DND-41 (cell line): ENCODE results near the gene NIM1K.

Experiments
- ATAC-seq: fragments of 200-7000 bp; cut with Tn5 transposase; 3 replicates; pipeline ENCODE4 v1.9.1; 2021; ENCODE audit warnings: low read depth; ENCODE audit not compliant: insufficient read depth
- DNase-seq: peaks from one replicate; pipeline ENCODE4 v3.0.0-alpha.2; 2020
- H2AFZ ChIP-seq: 2 replicates; pipeline ENCODE4 v1.6.0; 2012; ENCODE audit warnings: low read depth, low read length
- H3K27ac ChIP-seq: 2 replicates; pipeline ENCODE4 v1.5.1; 2012; ENCODE audit warnings: low read length, inconsistent platforms
- H3K27me3 ChIP-seq: fragments of 200-600 bp; sonication (generic); 2 replicates; pipeline ENCODE4 v1.6.0; 2012; ENCODE audit warnings: low read length, mild to moderate bottlenecking, inconsistent platforms; ENCODE audit not compliant: insufficient read depth, poor library complexity
- H3K36me3 ChIP-seq: 2 replicates; pipeline ENCODE4 v1.5.1; 2012; ENCODE audit warnings: low read length, inconsistent platforms; ENCODE audit not compliant: insufficient read depth
- H3K4me1 ChIP-seq: 2 replicates; pipeline ENCODE4 v1.5.1; 2012; ENCODE audit warnings: mild to moderate bottlenecking, low read length; ENCODE audit not compliant: insufficient read depth
- H3K4me2 ChIP-seq: 2 replicates; pipeline ENCODE4 v1.6.0; 2012; ENCODE audit warnings: mild to moderate bottlenecking, moderate library complexity, low read length, inconsistent platforms; ENCODE audit not compliant: insufficient read depth
- H3K4me3 ChIP-seq, 2 experiments: fragments of 200-600 bp in 1 of 2; shearing (Covaris generic) in 1 of 2; 2 replicates each; pipeline ENCODE4 v1.5.1; 2012 to 2016; ENCODE audit warnings: inconsistent platforms in 2 of 2, low read length in 2 of 2, mild to moderate bottlenecking in 2 of 2, low read depth in 1 of 2, moderate library complexity in 1 of 2
- H3K79me2 ChIP-seq: 2 replicates; pipeline ENCODE4 v1.6.0; 2012; ENCODE audit warnings: low read length, inconsistent platforms; ENCODE audit not compliant: insufficient read depth
- H3K9ac ChIP-seq: 2 replicates; pipeline ENCODE4 v1.6.0; 2012; ENCODE audit warnings: low read depth, mild to moderate bottlenecking, inconsistent platforms, low read length, moderate library complexity
- H3K9me3 ChIP-seq: 2 replicates; pipeline ENCODE4 v1.5.1; 2012; ENCODE audit warnings: low read length, moderate library complexity, mild to moderate bottlenecking, inconsistent platforms; ENCODE audit not compliant: insufficient read depth, severe bottlenecking
- H4K20me1 ChIP-seq: 2 replicates; pipeline ENCODE4 v1.6.0; 2012; ENCODE audit warnings: low read length; ENCODE audit not compliant: insufficient read depth
- CTCF ChIP-seq: IDR thresholded peaks from 2 replicates; pipeline ENCODE4 v1.5.1; 2012; ENCODE audit warnings: borderline replicate concordance, low read length, moderate library complexity, mild to moderate bottlenecking; ENCODE audit not compliant: poor library complexity, severe bottlenecking; ENCODE audit errors: extremely low read depth
- EZH2 ChIP-seq: IDR thresholded peaks from 3 replicates; pipeline ENCODE4 v1.6.1; 2012; ENCODE audit warnings: borderline replicate concordance, low read depth, mild to moderate bottlenecking, moderate library complexity, low read length, inconsistent platforms; ENCODE audit not compliant: severe bottlenecking

NIM1K gene

GRCh38 chr5:43152946-43153345 lies 39.1 kb upstream of the NIM1K start:
- H3K9me3 ChIP-seq: no peaks in the 10 kb centered on the region
- H3K9ac ChIP-seq: no peak overlapping the region
- TF ChIP-seq EZH2 (no peak), CTCF (no peak)
- DNase-seq: no peak
- no peak overlapping the region for H3K4me3 ChIP-seq
- H2AFZ ChIP-seq: no peak overlapping the region
- H3K4me1 ChIP-seq: no peaks in the 10 kb centered on the region
- H4K20me1 ChIP-seq: peaks cover 48% of the 10 kb centered on the region; the same call in 1 of the 2 replicates
- no peak overlapping the region for H3K4me2 ChIP-seq
- H3K27me3 ChIP-seq: no peaks in the 10 kb centered on the region
- H3K36me3 ChIP-seq: peaks cover 86% of the 10 kb centered on the region
- ATAC-seq: no peak
- no peak overlapping the region for H3K27ac ChIP-seq
- H3K79me2 ChIP-seq: peaks cover 97% of the 10 kb centered on the region

GRCh38 chr5:43154469-43154868 lies 37.6 kb upstream of the NIM1K start:
- H3K9me3 ChIP-seq: no peaks in the 10 kb centered on the region
- H3K36me3 ChIP-seq: peaks cover 88% of the 10 kb centered on the region
- H3K4me2 ChIP-seq: no peak overlapping the region
- no peak overlapping the region for H3K4me3 ChIP-seq
- no peaks in the 10 kb centered on the region for H3K4me1 ChIP-seq
- TF ChIP-seq EZH2: no peak
- TF ChIP-seq CTCF: no peak
- no peak for ATAC-seq
- no peak overlapping the region for H2AFZ ChIP-seq
- H3K27ac ChIP-seq: no peak overlapping the region
- no peaks in the 10 kb centered on the region for H3K27me3 ChIP-seq
- no peak overlapping the region for H3K9ac ChIP-seq
- peaks cover 92% of the 10 kb centered on the region for H3K79me2 ChIP-seq
- peaks cover 41% of the 10 kb centered on the region; the same call in 1 of the 2 replicates for H4K20me1 ChIP-seq
- no peak for DNase-seq

GRCh38 chr5:43155394-43156096 lies 36.5 kb upstream of the NIM1K start:
- DNase-seq: no peak
- Histone ChIP-seq H3K4me3 (no peak overlapping the region), H3K79me2 (peaks cover 81% of the 10 kb centered on the region), H3K9ac (no peak overlapping the region), H2AFZ (no peak overlapping the region), H4K20me1 (peaks cover 34% of the 10 kb centered on the region; the same call in 1 of the 2 replicates), H3K27ac (no peak overlapping the region), H3K27me3 (no peaks in the 10 kb centered on the region), H3K36me3 (peaks cover 82% of the 10 kb centered on the region), H3K4me1 (no peaks in the 10 kb centered on the region), H3K9me3 (no peaks in the 10 kb centered on the region), H3K4me2 (no peak overlapping the region)
- ATAC-seq: no peak
- TF ChIP-seq EZH2 (no peak), CTCF (no peak)
